Stomach (tissue), 9 donors: Measurements from ENCODE around the gene TMEM120B. TPM values are rescaled to one million over a fixed set of nuclear protein-coding genes. Genes with fewer than 3 reads are reported as not detected.
A peak's percentile ranks its signal among the peaks of the same experiment; 100 is the strongest.

Experiments
- DNase-seq, 2 donors: peaks; one replicate each; pipeline versions ENCODE4 v3.0.0 to v3.0.0-alpha.2; 2013 to 2019
- H3K27ac ChIP-seq, 5 donors: fragments of 200-600 bp in 4 of 5; sonication (generic) in 4 of 5; one replicate each; pipeline ENCODE4 v1.5.1; 2013 to 2019; ENCODE audit warnings: mild to moderate bottlenecking in 1 of 5, moderate library complexity in 1 of 5
- H3K27me3 ChIP-seq, 3 donors: fragments of 200-600 bp; sonication (generic); one replicate each; pipeline ENCODE4 v1.5.1; 2017 to 2019; ENCODE audit warnings: mixed run types in 1 of 3
- H3K36me3 ChIP-seq, 4 donors: fragments of 200-600 bp; sonication (generic); 1 replicate in 3 of 4; 2 replicates in 1 of 4; pipeline ENCODE4 v1.5.1; 2016 to 2019
- H3K4me1 ChIP-seq, 4 donors: fragments of 200-600 bp; sonication (generic); one replicate each; pipeline ENCODE4 v1.5.1; 2016 to 2019
- H3K4me3 ChIP-seq, 4 donors: fragments of 200-600 bp; sonication (generic) in 3 of 4; one replicate each; pipeline ENCODE4 v1.5.1; 2016 to 2019; ENCODE audit warnings: mild to moderate bottlenecking in 1 of 4
- H3K9me3 ChIP-seq, 4 donors: fragments of 200-600 bp; sonication (generic); one replicate each; pipeline ENCODE4 v1.5.1; 2016 to 2019
- EP300 ChIP-seq: sonication (generic); formaldehyde crosslinking; IDR thresholded peaks from one replicate; pipeline ENCODE4 v1.6.1; 2017; ENCODE audit warnings: antibody characterized with exemption
- POLR2A ChIP-seq, 4 donors: fragments of 450-650 bp; IDR thresholded peaks; one replicate each; pipeline ENCODE4 v1.6.1; 2016; ENCODE audit warnings: antibody characterized with exemption in 4 of 4, control low read depth in 2 of 4, mild to moderate bottlenecking in 1 of 4, moderate library complexity in 1 of 4
- POLR2AphosphoS5 ChIP-seq, 3 donors: sonication (generic); formaldehyde crosslinking; IDR thresholded peaks; one replicate each; pipeline ENCODE4 v1.6.1; 2016; ENCODE audit warnings: antibody characterized with exemption in 3 of 3
- WGBS, 5 donors: extraction: QIAGEN DNeasy Blood & Tissue Kit in 3 of 5; methylation state at CpG; one replicate each; pipeline versions ENCODE4 v1.1.5 to v1.1.7; 2013 to 2018; 5-methylcytosine and 5-hydroxymethylcytosine counted together
- intact Hi-C: fragments of 100-400 bp; cut with DNase I; formaldehyde crosslinking; loops from one replicate; pipeline ENCODE4 v1.15.1; 2023; ENCODE audit warnings: low total_unique reads
- polyA plus RNA-seq, 3 donors: library from polyadenylated mRNA; stranded (reverse); fragments of 200-250 nt; gene quantifications; one replicate each; pipeline ENCODE4 v1.2.3, GENCODE V29; 2013
- total RNA-seq, 5 donors: library from RNA; depleted of rRNA; stranded (reverse); fragments of >200 nt; gene quantifications; one replicate each; pipeline versions ENCODE4 v1.1.0 to v1.2.3, GENCODE V29; 2014 to 2016
- TF ChIP-seq, protein P1 (sequence below), 7 experiments: fragments of 450-650 bp in 4 of 7; fragments of 200-600 bp in 3 of 7; sonication (generic) in 3 of 7; IDR thresholded peaks; one replicate each; pipeline ENCODE4 v1.5.1; 2016 to 2019; ENCODE audit warnings: antibody characterized with exemption in 7 of 7, control low read depth in 2 of 7, mild to moderate bottlenecking in 1 of 7
- donor health status: healthy with polysubstance abuse.
- donor health status: Bipolar disorder and iron deficiency.
- donor health status: healthy.

Gene TMEM120B
- total and polyA plus RNA-seq, 8 donors: 0.58 to 11.6 (median 4.4) TPM

- Histone ChIP-seq H3K27me3 (no peaks in the 10 kb centered on the region), H3K9me3 (no peaks in the 10 kb centered on the region), H3K4me1 (peaks cover 71 to 84% (median 76%) of the 10 kb centered on the region in 4 donors), H3K27ac (peak overlapping the region; percentile 99 to 100 (median 100)), H3K4me3 (peak overlapping the region; percentile 22 to 87 (median 48)), H3K36me3 (peaks cover 10 to 26% (median 12%) of the 10 kb centered on the region in 4 donors)
- DNase-seq: peak; percentile 95 to 98
- intact Hi-C loops: no loop called here
- 12 to 31% (median 18%) methylated on average over 31 to 39 of the region's 39 CpGs for WGBS, 5 donors
- no peak for TF ChIP-seq POLR2A (IDR thresholded peaks at IDR 0.05)
- peak; percentile 76 to 95 (median 89) for TF ChIP-seq POLR2AphosphoS5 (IDR thresholded peaks at IDR 0.05)
- TF ChIP-seq, protein P1, sequence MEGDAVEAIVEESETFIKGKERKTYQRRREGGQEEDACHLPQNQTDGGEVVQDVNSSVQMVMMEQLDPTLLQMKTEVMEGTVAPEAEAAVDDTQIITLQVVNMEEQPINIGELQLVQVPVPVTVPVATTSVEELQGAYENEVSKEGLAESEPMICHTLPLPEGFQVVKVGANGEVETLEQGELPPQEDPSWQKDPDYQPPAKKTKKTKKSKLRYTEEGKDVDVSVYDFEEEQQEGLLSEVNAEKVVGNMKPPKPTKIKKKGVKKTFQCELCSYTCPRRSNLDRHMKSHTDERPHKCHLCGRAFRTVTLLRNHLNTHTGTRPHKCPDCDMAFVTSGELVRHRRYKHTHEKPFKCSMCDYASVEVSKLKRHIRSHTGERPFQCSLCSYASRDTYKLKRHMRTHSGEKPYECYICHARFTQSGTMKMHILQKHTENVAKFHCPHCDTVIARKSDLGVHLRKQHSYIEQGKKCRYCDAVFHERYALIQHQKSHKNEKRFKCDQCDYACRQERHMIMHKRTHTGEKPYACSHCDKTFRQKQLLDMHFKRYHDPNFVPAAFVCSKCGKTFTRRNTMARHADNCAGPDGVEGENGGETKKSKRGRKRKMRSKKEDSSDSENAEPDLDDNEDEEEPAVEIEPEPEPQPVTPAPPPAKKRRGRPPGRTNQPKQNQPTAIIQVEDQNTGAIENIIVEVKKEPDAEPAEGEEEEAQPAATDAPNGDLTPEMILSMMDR (IDR thresholded peaks at IDR 0.05): peak in 2 of 7 experiments; percentile 59 to 62
Observed at GRCh38 chr12:121796855-121797751, 84.6 kb downstream of the TMEM120B start.

- TF ChIP-seq EP300 (no peak), POLR2AphosphoS5 (IDR thresholded peaks at IDR 0.05) (no peak)
- TF ChIP-seq, protein P1 (IDR thresholded peaks at IDR 0.05): no peak
- H3K27me3 ChIP-seq: no peaks in the 10 kb centered on the region
- peak; percentile 76 to 86 for DNase-seq
- H3K4me1 ChIP-seq: peaks cover 61 to 81% (median 67%) of the 10 kb centered on the region in 4 donors
- no peaks in the 10 kb centered on the region for H3K9me3 ChIP-seq
- WGBS, 5 donors: 22 to 29% (median 26%) methylated on average over 12 to 19 of the region's 19 CpGs
- H3K36me3 ChIP-seq: peaks cover 10 to 26% (median 12%) of the 10 kb centered on the region in 4 donors
- peak overlapping the region; percentile 72 to 87 (median 80) for H3K4me3 ChIP-seq
- H3K27ac ChIP-seq: peak overlapping the region; percentile 99 to 100 (median 100)
- intact Hi-C loops: no loop called here
Observed at GRCh38 chr12:121797937-121798786, 85.6 kb downstream of the TMEM120B start.

DNA sequence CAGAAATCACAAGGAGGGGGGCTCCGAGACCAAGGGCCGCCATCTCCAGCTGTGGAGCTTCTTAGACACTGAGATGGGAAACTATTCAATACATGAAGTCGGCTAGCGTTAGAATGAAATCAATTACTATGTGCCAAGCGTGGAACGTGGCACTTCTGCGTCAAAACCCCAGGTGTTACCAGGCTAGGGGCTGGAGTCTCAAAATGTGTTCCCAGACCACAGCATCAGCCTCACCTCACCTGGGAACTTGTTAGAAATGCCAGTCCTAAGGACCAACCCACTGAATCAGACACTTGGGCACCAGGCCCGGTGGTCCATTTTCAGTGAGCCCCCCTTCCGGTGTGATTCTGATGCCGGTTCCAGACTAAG is 86.2 kb downstream of the TMEM120B start:
- Histone ChIP-seq H3K4me1 (peaks cover 57 to 75% (median 63%) of the 10 kb centered on the region in 4 donors), H3K27me3 (no peaks in the 10 kb centered on the region), H3K4me3 (peak overlapping the region; percentile 72 to 87 (median 80)), H3K27ac (peak overlapping the region; percentile 99 to 100 (median 100)), H3K9me3 (no peaks in the 10 kb centered on the region), H3K36me3 (peaks cover 10 to 26% (median 12%) of the 10 kb centered on the region in 4 donors)
- intact Hi-C loops: no loop called here
- DNase-seq: no peak
- TF ChIP-seq POLR2AphosphoS5 (IDR thresholded peaks at IDR 0.05): no peak
- no peak for TF ChIP-seq EP300
- TF ChIP-seq, protein P1 (IDR thresholded peaks at IDR 0.05): no peak
- TF ChIP-seq POLR2A (IDR thresholded peaks at IDR 0.05): no peak
- 34 to 47% (median 40%) methylated on average over 9 to 10 of the region's 10 CpGs for WGBS, 5 donors
